ENCODE results near the gene ANKH. TPM values are rescaled to one million over a fixed set of nuclear protein-coding genes. Genes with fewer than 3 reads are reported as not detected.

ANKH gene
- total and polyA plus RNA-seq, 10 of the 15 experiments (the other 5 are each of a cell fraction or from before 2014, with no cell fraction given) = 2.1 to 43.9 (median 14.4) TPM

DNA sequence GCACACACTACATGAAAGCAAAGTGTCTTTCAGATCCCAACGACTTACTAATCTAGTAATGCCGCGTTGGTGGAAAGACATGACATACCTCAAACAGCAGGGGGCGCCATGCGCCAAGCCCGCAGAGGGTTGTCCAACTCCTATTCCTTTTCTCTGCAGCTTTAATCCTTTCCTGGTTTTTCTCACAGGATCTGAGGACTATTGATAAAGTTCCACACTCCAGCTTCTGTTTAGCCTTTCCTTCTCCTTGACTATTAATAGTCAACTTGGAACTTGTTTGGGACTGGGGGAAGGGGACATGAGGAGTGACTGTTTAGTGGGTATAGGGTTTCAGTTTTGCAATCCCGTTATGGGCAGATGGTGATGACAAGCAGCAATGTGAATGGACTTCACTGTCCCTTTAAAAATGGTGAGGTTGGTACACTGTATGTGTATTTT, 144.1 kb downstream of the ANKH start (continued):
- TF ChIP-seq, protein P1, sequence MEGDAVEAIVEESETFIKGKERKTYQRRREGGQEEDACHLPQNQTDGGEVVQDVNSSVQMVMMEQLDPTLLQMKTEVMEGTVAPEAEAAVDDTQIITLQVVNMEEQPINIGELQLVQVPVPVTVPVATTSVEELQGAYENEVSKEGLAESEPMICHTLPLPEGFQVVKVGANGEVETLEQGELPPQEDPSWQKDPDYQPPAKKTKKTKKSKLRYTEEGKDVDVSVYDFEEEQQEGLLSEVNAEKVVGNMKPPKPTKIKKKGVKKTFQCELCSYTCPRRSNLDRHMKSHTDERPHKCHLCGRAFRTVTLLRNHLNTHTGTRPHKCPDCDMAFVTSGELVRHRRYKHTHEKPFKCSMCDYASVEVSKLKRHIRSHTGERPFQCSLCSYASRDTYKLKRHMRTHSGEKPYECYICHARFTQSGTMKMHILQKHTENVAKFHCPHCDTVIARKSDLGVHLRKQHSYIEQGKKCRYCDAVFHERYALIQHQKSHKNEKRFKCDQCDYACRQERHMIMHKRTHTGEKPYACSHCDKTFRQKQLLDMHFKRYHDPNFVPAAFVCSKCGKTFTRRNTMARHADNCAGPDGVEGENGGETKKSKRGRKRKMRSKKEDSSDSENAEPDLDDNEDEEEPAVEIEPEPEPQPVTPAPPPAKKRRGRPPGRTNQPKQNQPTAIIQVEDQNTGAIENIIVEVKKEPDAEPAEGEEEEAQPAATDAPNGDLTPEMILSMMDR (IDR thresholded peaks at IDR 0.05 in 2 of 3, conservative IDR thresholded peaks at IDR 0.05 in 1 of 3; ENCODE audit: control insufficient read depth in 2 of 3, extremely low read depth in 1 of 3, insufficient read depth in 1 of 3, low read depth in 3 of 3, low read length in 3 of 3) = peak; percentile 88 to 95 (median 94)
- TF ChIP-seq CBX5 (IDR thresholded peaks at IDR 0.05; ENCODE audit: low read depth) (no peak), CREM (IDR thresholded peaks at IDR 0.05; ENCODE audit: low read depth) (no peak), RUNX3 (IDR thresholded peaks at IDR 0.05; ENCODE audit: low read length) (peak; percentile 51), IRF4 (IDR thresholded peaks at IDR 0.05; ENCODE audit: low read depth, low read length) (0 out of 2 replicates have a peak, but pooled peaks have one; percentile 44), MEF2A (IDR thresholded peaks at IDR 0.05; ENCODE audit: insufficient read depth, low read depth, low read length) (0 out of 2 replicates have a peak, but pooled peaks have one; percentile 21), RAD21 (IDR thresholded peaks at IDR 0.05; ENCODE audit: insufficient read depth, low read depth, low read length) (peak; percentile 98), EZH2 (IDR thresholded peaks at IDR 0.05; ENCODE audit: borderline replicate concordance, control insufficient read depth, low read depth, low read length) (no peak), EED (IDR thresholded peaks at IDR 0.05; ENCODE audit: low read depth) (no peak), TARDBP (IDR thresholded peaks at IDR 0.05; ENCODE audit: borderline replicate concordance) (no peak), YY1 (IDR thresholded peaks at IDR 0.05; ENCODE audit: low read depth, low read length) (peak; percentile 67; the same call in 1 of the 2 replicates)
- TF ChIP-seq, protein P2, sequence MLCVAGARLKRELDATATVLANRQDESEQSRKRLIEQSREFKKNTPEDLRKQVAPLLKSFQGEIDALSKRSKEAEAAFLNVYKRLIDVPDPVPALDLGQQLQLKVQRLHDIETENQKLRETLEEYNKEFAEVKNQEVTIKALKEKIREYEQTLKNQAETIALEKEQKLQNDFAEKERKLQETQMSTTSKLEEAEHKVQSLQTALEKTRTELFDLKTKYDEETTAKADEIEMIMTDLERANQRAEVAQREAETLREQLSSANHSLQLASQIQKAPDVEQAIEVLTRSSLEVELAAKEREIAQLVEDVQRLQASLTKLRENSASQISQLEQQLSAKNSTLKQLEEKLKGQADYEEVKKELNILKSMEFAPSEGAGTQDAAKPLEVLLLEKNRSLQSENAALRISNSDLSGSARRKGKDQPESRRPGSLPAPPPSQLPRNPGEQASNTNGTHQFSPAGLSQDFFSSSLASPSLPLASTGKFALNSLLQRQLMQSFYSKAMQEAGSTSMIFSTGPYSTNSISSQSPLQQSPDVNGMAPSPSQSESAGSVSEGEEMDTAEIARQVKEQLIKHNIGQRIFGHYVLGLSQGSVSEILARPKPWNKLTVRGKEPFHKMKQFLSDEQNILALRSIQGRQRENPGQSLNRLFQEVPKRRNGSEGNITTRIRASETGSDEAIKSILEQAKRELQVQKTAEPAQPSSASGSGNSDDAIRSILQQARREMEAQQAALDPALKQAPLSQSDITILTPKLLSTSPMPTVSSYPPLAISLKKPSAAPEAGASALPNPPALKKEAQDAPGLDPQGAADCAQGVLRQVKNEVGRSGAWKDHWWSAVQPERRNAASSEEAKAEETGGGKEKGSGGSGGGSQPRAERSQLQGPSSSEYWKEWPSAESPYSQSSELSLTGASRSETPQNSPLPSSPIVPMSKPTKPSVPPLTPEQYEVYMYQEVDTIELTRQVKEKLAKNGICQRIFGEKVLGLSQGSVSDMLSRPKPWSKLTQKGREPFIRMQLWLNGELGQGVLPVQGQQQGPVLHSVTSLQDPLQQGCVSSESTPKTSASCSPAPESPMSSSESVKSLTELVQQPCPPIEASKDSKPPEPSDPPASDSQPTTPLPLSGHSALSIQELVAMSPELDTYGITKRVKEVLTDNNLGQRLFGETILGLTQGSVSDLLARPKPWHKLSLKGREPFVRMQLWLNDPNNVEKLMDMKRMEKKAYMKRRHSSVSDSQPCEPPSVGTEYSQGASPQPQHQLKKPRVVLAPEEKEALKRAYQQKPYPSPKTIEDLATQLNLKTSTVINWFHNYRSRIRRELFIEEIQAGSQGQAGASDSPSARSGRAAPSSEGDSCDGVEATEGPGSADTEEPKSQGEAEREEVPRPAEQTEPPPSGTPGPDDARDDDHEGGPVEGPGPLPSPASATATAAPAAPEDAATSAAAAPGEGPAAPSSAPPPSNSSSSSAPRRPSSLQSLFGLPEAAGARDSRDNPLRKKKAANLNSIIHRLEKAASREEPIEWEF (IDR thresholded peaks at IDR 0.05; ENCODE audit: insufficient replicate concordance, low read depth, low read length) = no peak

All from GM12878 (cell line).